ENCODE measurements around the gene CAMTA1. TPM values are rescaled to one million over a fixed set of nuclear protein-coding genes. Genes with fewer than 3 reads are reported as not detected.
"Not testable (repeated sequence)": the region's sequence is repeated elsewhere in the genome, so short reads cannot be mapped to it uniquely, and the experiment has no call there.

CAMTA1 gene
- total RNA-seq, 1 donor from 2014 or later: 127 TPM

DNA sequence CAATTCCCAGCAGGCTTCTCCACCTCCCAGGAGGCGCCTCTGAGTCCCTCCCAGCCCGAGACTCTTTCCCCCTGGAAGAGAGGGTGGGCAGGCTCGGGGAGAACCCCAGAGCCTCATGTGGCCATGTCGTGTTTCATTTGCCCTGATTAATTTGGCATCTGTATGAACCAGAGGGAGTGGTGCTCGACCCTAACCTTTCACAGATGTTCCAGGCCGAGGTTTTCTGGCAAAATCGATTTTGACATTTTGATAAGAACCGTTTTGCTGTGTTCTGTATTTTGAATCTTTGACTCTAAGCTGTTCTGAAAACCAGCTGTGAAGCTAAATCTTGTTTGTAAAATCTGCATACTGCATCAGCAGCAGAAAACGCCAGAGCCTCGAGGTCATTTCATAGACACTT, 367.4 kb downstream of the CAMTA1 start:
- no peak for FAIRE-seq
- DNase-seq (ENCODE audit: low spot score in 2 of 2): no peak

DNA sequence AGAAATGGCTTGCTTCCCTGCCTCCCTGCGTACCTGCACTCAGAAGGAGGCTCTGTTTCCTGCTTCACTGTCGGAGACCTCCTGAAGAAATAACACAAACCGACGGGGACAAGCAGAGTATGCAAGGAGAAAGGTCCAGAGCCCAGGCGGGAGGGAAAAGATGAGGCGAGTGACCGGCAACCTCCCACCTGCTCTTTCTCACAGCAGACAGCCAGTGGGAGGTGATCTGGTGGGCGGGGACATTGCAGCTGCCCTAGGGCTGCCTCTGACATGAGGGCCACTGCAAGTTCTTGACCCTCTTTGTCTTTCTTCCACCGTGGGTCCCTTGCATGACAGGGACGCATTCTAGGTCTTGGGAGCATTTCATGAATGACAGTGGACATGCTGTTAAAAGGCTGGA, 368.2 kb downstream of the CAMTA1 start:
- DNase-seq (ENCODE audit: low spot score in 2 of 2) (no peak), FAIRE-seq (no peak)

DNA sequence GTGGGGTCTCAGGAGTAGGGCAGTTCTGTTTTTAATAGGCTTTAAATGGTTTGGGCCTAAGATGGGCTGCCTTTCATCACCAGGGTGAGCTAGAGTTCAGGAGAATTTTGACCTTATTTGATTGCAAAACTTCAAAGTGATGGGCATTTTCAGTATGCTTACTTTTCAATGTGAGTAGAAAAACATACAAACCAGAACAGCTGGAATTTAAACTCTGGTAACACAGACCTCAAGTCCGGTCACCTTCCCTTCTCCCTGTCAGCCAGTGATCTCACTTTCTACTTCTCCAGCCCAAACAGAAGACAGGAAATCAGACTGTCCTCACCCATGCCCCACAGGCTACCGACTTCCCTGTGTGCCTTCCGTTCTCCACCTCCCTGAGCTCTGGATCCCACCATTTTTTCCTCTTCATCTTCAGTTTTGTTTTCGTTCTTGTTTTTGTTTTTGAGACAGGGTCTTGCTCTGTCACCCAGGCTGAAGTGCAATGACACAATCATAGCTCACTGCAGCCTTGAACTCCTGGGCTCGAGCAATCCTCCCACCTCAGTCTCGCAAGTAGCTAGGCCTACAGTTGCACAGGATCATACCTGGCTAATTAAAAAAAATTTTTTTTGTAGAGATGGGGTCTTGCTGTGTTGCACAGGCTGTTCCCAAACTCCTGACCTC, 374.0 kb downstream of the CAMTA1 start:
- DNase-seq (ENCODE audit: low spot score in 2 of 2): no peak
- FAIRE-seq: no peak

DNA sequence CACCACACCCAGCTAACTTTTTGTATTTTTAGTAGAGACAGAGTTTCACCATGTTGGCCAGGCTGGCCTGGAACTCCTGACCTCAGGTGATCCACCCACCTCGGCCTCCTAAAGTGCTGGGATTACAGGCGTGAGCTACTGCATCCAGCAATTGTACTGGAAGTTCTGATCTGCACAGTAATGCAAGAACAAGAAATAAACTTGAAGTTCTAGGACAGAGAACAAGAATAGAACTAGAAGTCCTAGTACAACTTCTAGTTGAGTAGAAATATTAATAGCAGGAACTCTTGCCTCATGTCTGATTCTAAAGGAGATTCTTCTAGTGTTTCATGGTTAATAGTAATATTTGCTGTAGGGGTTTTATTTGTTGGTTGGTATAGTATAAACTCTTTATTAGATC, 383.3 kb downstream of the CAMTA1 start:
- DNase-seq (ENCODE audit: low spot score in 2 of 2); FAIRE-seq: not testable (repeated sequence)

DNA sequence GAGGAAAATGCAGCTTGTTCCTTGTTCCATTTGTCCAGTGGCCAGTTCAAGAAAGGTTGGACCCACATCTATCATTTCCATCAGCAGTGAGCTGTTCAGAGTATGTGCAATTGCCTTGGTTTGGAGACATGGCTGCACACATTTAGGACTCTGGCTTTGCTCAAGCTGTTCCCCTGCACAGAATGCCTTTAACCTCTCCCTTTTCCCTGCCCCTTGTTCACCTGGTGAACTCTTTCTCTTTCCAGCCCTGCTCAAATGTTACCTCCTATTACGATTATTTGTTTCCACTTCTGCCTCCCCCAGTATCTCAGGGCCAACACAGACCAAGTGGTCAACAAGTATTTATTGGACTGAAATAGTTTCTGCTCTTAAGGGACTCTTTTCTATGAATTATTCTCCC, 385.9 kb downstream of the CAMTA1 start:
- DNase-seq (ENCODE audit: low spot score in 2 of 2): no peak
- no peak for FAIRE-seq

DNA sequence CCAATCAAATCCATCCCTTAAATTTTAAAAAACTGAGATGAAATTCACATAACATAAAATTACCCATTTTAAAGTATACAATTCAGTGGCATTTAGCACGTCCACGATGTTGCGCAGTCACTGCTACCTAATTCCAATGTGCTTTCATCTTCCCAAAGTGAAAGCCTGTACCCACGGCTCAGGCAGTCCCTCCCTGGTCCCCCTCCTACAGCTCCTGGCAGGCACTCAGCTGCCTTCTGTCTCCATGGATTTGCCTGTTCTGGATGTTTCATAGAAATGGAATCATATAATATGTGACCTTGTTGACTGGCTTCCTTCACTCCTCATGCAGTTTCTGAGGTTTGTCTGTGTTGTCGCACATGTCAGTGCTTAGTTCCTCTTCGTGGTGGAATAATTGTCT, 386.3 kb downstream of the CAMTA1 start:
- no peak for DNase-seq (ENCODE audit: low spot score in 2 of 2)
- no peak for FAIRE-seq

DNA sequence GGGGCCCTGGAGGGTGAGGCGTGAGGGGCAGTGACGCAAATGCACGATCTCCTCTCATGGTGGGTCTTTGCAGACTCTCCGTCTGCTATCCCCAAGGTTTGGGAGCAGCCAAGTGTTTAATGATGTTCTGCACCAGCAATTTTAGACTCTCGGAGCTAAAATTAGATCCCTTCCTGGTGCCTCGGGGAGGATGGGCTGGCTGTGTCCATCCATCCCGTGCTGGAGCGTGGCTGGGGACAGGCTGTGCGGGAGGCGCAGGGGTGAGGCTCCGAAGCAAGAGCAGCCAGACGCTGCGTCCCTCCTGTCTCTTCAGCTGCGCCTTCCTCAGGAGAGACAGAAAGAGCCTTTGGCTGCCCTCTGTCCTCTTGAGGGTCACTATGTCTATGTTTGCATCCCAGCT, 387.6 kb downstream of the CAMTA1 start:
- DNase-seq (ENCODE audit: low spot score in 2 of 2): no peak
- FAIRE-seq: no peak

DNA sequence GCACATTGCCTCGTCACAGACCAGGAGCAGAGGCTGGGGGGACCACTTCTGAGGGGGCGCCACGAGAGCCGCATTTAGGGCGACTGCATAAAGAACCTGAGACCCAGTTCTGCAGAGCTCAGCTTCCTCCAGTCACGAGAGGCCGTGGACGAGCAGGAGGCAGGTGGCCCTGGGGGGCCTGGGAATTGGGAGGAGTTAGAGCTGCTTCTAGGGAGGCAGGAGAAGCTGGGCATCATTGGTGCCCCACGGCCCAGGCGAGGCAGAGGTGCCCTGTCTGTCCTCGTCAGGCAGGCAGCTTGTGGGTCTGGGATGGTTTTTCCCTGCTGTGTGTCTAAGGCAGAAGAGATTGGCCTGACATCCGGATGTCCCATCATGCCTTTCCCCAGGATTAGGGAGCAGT, 389.3 kb downstream of the CAMTA1 start:
- FAIRE-seq (no peak), DNase-seq (ENCODE audit: low spot score in 2 of 2) (no peak)

DNA sequence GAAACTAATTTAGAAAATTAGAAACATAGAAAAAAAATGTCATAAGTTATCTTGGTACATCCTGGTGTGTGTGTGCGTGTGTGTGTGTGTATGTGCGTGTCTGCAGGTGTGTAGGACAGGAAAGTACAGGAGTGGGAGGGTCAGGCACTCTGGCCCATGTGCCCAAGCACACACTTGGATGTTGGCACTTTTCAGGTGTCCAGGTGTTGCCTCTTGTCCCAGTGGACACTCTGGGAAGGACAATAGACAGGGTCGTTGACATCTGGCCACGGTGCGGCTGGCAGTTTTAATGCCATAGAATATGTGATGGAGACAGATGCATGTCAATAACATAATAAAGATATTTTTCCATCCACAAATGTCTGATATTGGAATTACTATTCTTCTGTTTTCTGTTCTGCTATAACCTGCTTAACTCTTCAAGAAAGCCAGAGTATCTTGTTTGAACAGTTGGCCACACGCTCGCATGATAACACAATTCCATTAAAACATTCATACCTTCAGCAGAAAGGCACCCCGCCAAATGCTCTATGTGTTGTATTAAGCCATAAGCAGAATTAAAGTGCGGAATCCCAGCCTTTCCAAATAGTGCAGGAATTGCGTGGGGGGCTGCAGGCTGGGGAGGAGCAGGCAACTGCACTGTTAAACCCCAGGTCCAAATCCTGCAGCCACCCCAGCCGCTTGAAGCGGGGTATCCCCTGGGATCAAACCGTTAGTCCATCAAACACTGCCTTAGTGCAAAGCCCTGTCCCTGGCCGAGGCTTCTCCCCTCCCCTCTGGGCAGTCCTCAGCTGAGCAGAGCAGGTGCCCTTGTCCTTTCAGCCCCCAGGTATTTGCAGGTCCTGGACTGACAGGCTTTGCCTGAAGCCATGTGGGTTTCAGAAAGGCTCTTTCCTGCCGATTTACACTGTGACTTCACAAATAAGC, 390.0 kb downstream of the CAMTA1 start:
- FAIRE-seq (no peak), DNase-seq (ENCODE audit: low spot score in 2 of 2) (no peak)

DNA sequence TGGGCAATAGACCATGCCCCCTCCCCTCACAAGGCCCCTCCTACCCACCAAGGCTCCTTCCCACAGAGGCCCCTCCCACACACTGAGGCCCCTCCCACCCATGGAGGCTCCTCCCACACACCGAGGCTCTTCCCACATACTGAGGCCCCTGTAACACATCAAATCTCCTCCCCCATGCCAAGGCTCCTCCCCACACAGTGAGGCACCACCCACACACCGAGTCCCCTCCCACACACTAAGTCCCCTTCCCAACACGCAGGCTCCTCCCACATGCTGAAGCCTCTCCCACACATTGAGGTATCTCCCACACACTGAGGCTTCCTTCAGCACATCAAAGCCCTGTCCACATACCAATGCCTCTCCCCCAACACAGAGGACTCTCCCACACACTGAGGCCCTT, 391.8 kb downstream of the CAMTA1 start:
- FAIRE-seq: no peak
- DNase-seq (ENCODE audit: low spot score in 2 of 2): no peak

DNA sequence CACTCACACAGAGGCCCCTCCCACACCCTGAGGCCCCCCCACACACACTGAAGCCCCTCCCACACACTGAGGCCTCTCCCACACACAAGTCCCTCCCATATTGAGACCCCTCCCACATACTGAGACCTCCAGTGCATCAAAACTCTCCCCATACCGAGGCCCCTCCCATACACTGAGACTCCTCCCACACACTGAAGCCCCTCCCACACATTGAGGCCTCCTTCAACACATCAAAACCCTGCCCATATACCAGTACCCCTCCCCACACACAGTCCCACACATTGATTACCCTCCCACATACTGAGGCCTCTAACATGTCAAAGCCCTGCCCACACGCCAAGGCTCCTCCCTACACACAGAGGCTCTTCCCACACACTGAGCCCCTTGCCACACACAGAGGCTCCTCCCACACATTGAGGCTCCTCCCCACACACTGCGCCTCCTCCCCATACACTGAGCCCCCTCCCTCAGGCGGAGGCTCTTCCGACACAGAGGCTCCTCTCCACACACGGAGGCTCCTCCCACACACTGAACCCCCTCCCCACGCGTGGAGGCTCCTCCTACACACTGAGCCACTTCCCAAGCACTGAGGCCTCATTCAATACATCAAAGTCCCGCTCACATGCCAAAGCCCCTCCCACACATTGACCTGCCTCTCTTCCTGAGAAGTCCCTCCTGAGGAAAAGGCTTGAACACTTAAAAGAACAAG, 392.3 kb downstream of the CAMTA1 start:
- DNase-seq (ENCODE audit: low spot score in 2 of 2) (no peak), FAIRE-seq (no peak)

DNA sequence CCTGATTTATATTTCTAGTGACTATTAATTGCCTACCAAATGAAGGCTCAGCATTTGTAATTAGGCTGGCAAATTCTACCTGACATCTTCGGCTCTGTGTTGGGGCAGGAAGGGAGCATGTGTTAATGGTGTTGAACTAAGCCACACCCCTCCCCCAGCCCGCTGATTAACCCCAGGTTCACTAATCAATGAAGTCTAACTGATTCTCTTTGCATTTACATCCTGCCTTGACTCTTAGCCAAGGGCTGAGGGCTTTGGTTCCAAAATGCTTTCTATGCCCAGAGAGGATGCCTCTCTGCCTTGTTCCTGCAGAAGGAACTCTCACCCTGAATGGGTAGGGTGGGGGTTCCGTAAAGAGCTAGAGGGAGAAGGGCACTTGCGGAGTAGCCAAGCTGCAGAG, 393.1 kb downstream of the CAMTA1 start:
- no peak for DNase-seq (ENCODE audit: low spot score in 2 of 2)
- no peak for FAIRE-seq

DNA sequence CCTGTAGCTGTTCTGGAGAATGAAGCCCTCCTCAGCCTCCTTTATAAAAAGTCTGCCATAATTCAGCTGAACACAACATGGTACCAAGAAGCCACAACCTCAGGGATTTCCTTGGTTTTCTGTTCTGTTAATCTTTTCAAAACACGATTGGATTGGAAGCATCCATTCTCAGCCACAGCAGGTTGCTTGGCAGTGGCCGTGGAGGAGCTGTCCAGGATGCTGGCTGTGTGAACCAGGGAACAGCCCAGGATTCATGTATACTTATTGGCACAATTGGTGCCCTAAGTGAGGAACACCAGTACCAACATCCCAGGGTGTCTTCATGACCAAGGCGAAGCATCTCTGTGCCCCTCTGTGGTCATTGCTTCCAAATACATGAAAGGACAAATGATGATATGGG, 393.5 kb downstream of the CAMTA1 start:
- FAIRE-seq (no peak), DNase-seq (ENCODE audit: low spot score in 2 of 2) (no peak)

DNA sequence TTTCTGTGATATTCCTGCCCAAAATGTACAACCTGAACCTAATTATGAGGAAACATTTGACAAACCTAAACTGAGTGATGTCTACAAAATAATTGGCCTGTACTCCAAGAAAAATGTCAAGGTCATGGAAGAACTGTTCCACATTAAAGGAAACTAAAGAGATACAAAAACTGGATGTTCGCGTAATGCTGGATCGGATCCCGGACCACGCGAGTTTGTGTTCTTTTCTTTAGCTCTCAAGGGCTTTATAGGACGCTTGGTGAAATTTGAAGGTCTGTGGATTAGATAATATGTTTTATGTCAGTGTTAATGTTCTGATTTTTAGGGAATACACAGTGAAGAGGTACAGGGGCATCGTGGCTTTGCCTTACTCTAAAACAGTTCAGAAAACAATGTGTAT, 400.5 kb downstream of the CAMTA1 start:
- FAIRE-seq (no peak), DNase-seq (ENCODE audit: low spot score in 2 of 2) (no peak)

DNA sequence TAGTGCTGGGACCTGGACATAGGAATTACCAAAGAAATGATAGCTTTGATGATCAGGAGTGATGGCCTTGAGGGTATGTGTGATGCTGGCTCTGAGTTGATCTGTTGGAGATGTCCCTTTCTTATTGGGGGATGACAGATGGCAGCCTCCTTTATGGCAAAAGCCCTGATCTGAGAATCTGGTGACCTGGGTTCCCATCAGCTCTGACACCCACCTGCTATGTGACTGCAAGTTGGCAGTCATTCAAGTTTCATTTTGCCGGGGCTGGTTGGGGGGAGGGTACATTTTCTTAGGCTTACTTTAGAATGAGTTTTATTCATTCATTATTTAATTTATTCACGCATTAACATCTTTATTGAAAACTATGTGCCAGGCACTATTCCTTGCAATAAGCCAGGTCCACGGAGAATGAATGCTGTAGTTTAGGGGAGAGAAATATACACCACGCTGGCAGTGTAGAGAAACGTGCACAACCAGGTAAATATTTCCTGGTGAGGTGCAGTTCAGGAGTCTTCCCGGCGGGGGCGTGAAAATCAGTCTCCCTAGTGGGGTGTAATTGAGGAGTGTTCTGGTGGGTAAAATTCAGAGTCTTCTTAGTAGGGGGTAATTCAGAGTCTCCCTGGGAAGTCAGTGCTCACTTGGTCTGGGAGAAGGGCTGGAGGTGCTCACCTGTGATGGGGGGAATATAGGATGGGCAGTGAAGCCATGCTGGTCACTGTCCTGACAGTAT, 401.3 kb downstream of the CAMTA1 start:
- DNase-seq (ENCODE audit: low spot score in 2 of 2): no peak
- no peak for FAIRE-seq

DNA sequence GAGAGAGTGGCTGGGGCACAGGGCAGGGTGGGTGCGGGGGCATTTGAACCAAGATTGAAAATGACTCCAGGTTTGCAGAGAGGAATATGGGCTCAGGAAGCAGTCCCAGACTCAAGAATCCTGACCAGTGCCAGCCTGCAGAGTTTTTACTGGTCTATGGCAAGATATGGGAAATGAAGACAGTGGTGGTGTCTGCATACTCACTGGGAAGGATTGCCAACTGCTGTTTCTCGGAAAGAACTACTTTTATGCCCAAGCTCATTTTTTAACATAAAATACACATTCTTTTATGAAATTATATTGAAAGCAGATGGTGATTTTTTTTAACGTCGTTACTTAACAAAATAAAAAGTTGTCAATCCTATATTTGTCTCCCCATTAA, 401.8 kb downstream of the CAMTA1 start:
- DNase-seq (ENCODE audit: low spot score in 2 of 2) (no peak), FAIRE-seq (no peak)

DNA sequence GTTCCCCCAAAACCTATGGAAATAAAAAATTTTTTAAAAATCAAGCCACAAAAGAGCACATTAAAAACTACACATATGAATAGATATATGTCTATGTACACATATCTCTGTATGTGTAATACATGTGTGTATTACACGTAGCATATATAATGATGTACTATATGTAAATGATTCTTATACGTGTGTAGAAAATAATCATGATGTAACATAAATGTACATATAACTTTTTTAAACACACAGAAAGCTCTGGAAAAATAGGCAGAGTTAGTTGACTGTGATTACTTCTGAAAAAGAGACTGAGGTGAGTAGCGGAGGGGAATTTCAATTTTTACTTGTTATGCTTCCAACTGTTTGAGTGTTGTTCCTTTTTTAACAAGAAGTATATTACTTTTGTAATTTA, 405.0 kb downstream of the CAMTA1 start:
- no peak for FAIRE-seq
- DNase-seq (ENCODE audit: low spot score in 2 of 2): no peak

DNA sequence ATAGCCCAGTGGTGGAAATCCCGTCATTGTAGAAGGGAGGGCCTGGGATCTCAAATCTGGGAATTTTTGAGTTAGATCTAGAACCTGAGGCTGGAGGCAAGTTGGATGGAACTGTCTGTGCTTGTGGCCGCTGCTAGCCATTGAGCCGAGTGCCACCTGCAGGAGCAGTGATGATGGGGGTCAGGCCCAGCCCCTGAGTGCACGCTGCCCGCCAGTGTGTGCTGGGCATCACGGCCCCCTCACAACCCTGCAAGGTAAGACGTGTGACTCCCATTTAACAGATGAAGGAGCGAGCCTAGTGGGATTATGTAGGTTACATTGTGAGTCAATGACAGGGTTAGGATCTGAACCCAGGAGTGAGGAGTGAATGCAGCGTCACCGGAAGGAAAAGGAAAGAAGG, 407.2 kb downstream of the CAMTA1 start:
- FAIRE-seq (no peak), DNase-seq (ENCODE audit: low spot score in 2 of 2) (no peak)

DNA sequence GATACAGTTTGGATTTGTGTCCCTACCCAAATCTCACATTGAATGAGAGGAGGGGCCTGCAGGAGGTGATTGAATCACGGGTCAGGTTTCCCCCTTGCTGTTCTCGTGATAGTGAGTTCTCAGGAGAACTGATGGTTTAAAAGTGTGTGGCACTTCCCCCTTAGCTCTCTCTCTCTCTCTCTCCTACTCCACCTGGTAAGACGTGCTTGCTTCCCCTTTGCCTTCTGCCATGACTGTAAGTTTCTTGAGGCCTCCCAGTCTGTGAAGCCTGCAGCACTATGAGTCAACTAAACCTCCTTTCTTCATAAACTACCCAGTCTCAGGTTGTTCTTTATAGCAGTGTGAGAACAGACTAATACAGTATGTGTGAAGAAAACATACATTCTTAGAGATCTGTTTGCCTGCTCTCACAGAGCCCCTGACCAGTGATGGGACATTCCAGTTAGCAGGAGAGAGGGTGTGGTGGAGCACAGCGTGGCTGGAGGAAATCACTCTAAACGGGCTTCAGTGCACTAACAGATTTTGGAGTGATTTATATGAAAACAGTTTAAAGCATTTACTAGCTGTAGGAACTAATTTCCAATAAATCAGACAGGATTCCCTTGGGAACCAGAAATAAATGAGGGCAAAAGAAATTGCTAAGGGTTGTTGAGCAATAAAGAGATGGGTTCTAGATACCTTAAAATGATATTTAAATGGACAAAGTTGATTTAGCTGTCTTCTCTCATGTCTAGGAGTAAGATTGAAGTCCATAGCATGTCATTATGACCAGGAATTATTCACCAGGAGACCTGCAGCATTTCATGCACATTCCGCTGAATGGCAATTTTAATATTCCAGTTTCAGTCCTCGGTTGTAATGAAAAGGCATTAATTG, 411.0 kb downstream of the CAMTA1 start:
- FAIRE-seq (no peak), DNase-seq (ENCODE audit: low spot score in 2 of 2) (no peak)

DNA sequence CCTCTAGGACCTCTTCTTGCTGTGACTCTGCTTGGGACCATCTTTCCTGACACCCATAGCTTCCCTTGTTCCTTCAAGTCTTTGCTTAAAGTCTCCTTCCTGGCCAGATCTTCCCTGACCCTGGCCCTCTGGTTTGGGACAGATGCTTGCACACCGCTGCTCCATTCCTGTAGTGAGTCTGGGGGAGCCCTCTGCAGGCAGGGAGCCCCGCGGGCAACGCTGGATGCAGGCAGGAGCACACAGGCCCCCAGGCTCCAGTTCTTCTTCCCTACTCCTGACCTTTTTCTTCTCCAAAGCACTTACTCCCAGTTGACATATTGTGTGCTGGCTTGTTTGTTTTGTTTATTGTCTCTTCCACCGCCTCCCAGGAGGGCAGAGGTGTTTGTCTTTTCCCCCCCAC, 413.4 kb downstream of the CAMTA1 start:
- no peak for DNase-seq (ENCODE audit: low spot score in 2 of 2)
- no peak for FAIRE-seq
